HG02759 (cell line): Measurements from ENCODE around the gene FLOT2.
"Not testable (repeated sequence)": the region's sequence is repeated elsewhere in the genome, so short reads cannot be mapped to it uniquely, and the experiment has no call there.

Experiments
- ATAC-seq: cut with Tn5 transposase; IDR thresholded peaks from one replicate; pipeline ENCODE4 v1.9.1; 2021; ENCODE audit warnings: mild to moderate bottlenecking, moderate library complexity; ENCODE audit not compliant: unreplicated experiment

FLOT2 gene

DNA sequence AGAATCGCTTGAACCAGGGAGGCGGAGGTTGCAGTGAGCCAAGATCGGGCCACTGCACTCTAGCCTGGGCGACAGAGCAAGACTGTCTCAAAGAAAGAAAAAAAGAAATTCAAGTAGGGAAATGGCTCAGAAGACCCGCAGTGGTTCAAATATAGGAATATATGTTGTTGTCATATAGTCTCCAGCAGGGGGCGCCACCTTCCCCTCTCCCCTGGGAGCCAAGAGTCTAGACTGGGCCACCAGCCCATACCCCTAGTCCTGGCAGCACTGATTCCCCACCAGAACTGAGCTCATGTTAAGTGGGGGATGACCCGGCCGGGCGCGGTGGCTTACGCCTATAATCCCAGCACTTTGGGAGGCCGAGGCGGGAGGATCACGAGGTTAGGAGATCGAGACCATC lies 48.9 kb downstream of the FLOT2 start:
- ATAC-seq, result not testable (repeated sequence)

DNA sequence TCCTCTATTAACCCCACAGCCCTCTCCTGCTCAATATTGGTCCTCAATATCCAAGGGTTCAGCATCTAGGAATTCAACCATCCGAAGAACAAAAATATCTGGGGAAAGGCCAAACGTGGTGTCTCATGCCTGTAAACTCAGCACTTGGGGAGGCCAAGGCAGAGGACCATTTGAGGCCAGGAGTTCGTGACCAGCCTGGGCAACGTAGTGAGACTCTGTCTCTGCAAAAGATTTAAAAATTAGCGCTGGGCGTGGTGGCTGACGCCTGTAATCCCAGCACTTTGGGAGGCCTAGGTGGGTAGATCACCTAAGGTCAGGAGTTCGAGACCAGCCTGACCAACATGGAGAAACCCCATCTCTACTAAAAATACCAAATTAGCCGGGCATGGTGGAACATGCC lies 50.8 kb downstream of the FLOT2 start:
- not testable (repeated sequence) for ATAC-seq

DNA sequence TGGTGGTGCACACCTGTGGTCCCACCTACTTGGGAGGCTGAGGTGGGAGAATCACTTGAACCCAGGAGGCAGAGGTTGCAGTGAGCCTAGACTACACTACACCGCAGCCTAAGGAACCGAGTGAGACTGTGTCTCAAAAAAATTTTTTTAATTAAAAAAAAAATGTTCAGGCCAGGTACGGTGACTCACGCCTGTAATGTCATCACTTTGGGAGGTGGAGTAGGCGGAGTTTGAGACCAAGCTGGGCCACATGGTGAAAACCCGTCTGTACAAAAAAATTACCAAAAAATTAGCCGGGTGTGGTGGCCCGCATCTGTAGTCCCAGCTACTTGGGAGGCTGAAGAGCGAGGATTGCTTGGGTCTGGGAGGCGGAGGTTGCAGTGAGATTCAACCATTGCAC lies 51.3 kb downstream of the FLOT2 start:
- no peak for ATAC-seq

DNA sequence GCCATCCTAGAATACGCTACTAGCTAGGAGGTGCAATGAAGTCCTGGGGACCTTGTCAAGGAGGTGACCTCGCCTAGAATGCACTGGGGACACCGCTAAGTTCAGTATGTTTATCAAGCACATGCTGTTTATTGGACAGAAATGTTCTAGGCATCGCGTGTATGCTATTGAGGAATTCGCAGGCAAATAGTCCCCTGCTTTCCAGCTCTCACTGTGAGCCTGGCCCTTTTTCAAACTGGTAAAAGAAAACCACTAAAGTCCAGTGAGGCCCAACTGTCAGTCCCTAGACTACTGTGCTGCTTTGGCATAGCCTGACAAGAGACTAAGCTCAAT lies 53.8 kb downstream of the FLOT2 start:
- ATAC-seq, result no peak

DNA sequence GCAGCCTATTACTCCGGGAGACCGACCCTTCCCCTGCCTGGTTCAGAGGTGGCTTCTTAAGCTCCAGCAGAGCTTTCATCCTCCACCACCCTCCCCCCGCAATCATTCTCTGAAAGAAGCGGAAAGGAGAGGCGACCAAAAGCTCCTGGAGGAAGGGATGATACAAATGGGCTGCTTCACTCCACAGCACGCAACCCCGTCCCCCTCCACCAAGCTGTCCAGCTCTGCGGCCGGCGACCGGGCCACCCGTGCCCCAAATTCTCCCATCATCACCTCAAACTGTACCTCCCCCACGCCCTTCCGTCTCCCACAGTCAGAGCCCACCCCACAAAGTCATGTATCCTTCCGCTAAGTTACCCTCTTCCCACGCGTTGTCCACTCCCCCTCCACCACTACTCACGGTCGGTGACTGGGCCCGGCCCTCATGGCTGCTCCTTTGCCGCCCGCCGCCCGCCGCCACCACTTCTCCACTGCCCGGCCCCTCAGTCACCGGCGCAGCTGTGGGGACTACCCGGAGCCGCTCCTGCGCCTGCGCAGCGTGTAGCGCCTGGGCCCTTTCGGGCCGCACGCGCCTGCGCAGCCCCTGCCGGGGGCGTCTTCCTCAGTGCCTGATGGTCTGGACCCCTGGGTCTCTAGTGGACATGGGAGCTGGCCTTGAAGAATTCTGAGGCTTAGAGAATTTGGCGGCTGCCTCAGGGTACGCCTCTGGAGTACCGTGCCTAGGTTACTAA lies 55.1 kb downstream of the FLOT2 start, which contains the start of gene FAM222B:
Gene FAM222B, minus strand, starts transcription at position 509 of the 731 bp plus-strand sequence. CDS start 76,123 bp downstream, outside the sequence.
- ATAC-seq, result peak; percentile 92

DNA sequence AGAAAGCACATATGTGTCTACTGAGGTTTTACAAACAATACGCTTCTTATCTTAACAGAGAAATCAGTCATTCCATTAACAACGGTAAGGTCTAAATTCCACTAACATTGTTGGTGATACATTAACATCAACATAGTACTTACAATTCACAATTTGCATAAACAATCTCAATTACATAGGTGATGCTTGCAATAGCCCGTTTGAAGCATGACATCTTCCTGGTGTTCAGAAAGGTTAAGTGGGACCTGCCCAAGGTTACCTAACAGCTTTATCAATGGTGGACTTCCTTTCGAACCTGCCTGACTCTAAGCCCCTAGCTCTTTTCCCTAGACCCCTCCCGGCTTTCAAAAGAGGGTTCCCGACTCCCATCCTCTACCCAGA lies 55.6 kb downstream of the FLOT2 start:
- no peak for ATAC-seq

DNA sequence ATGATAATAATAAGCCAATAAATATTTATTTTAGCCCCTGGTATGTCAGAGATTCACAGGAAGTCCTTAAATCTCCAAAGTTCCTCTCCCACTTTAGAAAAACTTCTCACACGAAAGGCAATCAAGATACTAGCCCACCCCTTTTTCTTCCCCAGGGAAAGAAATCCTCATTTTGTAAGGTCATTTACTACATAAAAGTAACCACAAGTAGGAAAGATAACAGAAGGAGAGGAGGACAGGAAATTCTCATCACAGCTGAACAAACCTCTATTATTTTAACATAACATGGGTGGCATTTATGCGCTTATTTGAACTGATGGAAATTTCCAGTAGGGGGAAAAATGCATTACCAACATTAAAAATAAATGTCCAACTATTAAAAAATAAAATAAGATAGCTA lies 58.3 kb downstream of the FLOT2 start:
- ATAC-seq, result no peak

DNA sequence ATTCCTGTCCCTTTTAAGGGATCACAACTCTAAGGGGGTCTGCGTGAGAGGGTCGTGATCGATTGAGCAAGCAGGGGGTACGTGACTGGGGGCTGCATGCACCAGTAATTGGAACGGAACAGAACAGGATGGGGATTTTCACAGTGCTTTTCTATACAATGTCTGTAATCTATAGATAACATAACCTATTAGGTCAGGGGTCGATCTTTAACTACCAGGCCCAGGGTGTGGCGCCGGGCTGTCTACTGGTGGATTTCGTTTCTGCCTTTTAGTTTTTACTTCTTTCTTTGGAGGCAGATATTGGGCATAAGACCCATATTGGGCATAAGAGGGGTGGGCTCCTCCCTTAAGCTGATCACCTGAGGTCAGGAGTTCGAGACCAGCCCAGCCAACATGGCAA lies 61.0 kb downstream of the FLOT2 start:
- ATAC-seq, result not testable (repeated sequence)

DNA sequence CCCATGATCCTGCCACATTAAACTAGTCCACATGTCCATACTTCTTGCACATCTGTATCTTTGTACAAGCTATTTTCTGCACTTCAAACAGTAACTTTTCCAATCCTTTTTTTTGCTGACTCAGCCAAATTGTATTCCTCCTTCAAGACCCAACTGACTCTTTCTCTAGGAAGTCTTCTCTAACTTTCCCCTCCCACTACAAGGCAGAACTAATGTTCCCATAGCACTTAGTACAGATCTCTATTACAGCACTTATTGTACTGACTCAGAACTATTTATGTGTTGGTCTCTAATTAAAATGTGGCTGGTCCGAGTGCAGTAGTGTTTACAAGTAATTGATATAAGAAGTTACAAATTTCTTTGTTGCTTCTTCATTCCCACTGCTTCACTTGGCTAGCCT lies 63.1 kb downstream of the FLOT2 start:
- ATAC-seq, result no peak
